HCT116 (cell line): Measurements from ENCODE around the gene TTC32. TPM values are rescaled to one million over a fixed set of nuclear protein-coding genes. Genes with fewer than 3 reads are reported as not detected.

ENCODE experiments used
- ATAC-seq: fragments of 200-7000 bp; cut with Tn5 transposase; 2 replicates; pipeline ENCODE4 v1.9.1; 2020; ENCODE audit warnings: mild to moderate bottlenecking, moderate library complexity
- BruUV-seq: library from RNA; stranded (reverse); fragments of 400-500 nt; replicated peaks from 2 replicates; lab custom pipeline; 2021; lab: Mats Ljungman, UMichigan
- CTCF ChIA-PET: fragments of 300-600 bp; sonication (Branson Sonifier 250); formaldehyde crosslinking; loops from one replicate; lab custom pipeline; 2021; ENCODE audit warnings: antibody characterized with exemption; lab: Charles Lee
- POLR2A ChIA-PET: fragments of 300-600, 350-600 bp; sonication (Branson Sonifier 250); formaldehyde crosslinking; loops from one replicate; lab custom pipeline; 2021; ENCODE audit warnings: antibody characterized with exemption; lab: Charles Lee
- RAD21 ChIA-PET, 2 experiments: fragments of 300-600 bp; sonication (Branson Sonifier 250); formaldehyde crosslinking; loops; one replicate each; lab custom pipeline; 2023; ENCODE audit warnings: low total read pairs in 2 of 2; ENCODE audit not compliant: uncharacterized antibody in 2 of 2, unreplicated experiment in 2 of 2, low non-redundant PET in 1 of 2; lab: Charles Lee
- DNase-seq: peaks from one replicate; pipeline ENCODE4 v3.0.0-alpha.2; 2010; ENCODE audit warnings: low read depth, low spot score
- H2AFZ ChIP-seq: fragments of 200-600 bp; shearing (Covaris generic), sonication (generic); 2 replicates; pipeline ENCODE4 v1.6.1; 2017; ENCODE audit warnings: low read depth, mixed run types, mixed read lengths, antibody characterized with exemption, low read length; ENCODE audit not compliant: poor library complexity, severe bottlenecking
- H3K27ac ChIP-seq: 2 replicates; pipeline ENCODE4 v1.5.1; 2012; ENCODE audit warnings: low read depth, low read length
- H3K27me3 ChIP-seq: fragments of 200-600 bp; sonication (generic); 2 replicates; pipeline ENCODE4 v1.6.1; 2016; ENCODE audit warnings: mixed run types, low read length, mixed read lengths; ENCODE audit not compliant: insufficient read depth
- H3K36me3 ChIP-seq, 2 experiments: fragments of 200-500 bp in 1 of 2; fragments of 200-600 bp in 1 of 2; sonication (Bioruptor generic) in 1 of 2; sonication (generic) in 1 of 2; 2 replicates each; pipeline versions ENCODE4 v1.5.1 to v1.6.1; 2014 to 2016; ENCODE audit warnings: low read length in 2 of 2, inconsistent platforms in 1 of 2, mixed read lengths in 1 of 2, mixed run types in 1 of 2; ENCODE audit not compliant: insufficient read depth in 2 of 2, control insufficient read depth in 1 of 2
- H3K4me1 ChIP-seq, 2 experiments: fragments of 200-600 bp in 1 of 2; sonication (generic) in 1 of 2; 2 replicates each; pipeline versions ENCODE4 v1.5.1 to v1.6.1; 2012 to 2017; ENCODE audit warnings: low read length in 2 of 2, inconsistent platforms in 1 of 2, mild to moderate bottlenecking in 1 of 2, mixed read lengths in 1 of 2, mixed run types in 1 of 2, moderate library complexity in 1 of 2; ENCODE audit not compliant: insufficient read depth in 2 of 2, control insufficient read depth in 1 of 2
- H3K4me2 ChIP-seq: fragments of 200-600 bp; sonication (generic); 2 replicates; pipeline ENCODE4 v1.6.1; 2017; ENCODE audit warnings: mixed run types, low read length, mixed read lengths
- H3K4me3 ChIP-seq, 2 experiments: fragments of 200-600 bp in 1 of 2; sonication (generic) in 1 of 2; replicated peaks in 1 of 2; 2 replicates each; pipeline ENCODE4 v1.5.1; 2011 to 2016; ENCODE audit warnings: low read length in 2 of 2, control low read depth in 1 of 2, low read depth in 1 of 2, mild to moderate bottlenecking in 1 of 2, mixed read lengths in 1 of 2, mixed run types in 1 of 2
- H3K79me2 ChIP-seq: fragments of 200-600 bp; sonication (generic); 2 replicates; pipeline ENCODE4 v1.6.1; 2017; ENCODE audit warnings: mild to moderate bottlenecking, mixed run types, low read length, moderate library complexity, mixed read lengths; ENCODE audit not compliant: insufficient read depth
- H3K9ac ChIP-seq: fragments of 200-600 bp; sonication (generic); 2 replicates; pipeline ENCODE4 v1.6.1; 2016; ENCODE audit warnings: low read length, mixed read lengths
- H3K9me2 ChIP-seq: fragments of 200-600 bp; sonication (generic), shearing (Covaris generic); 2 replicates; pipeline ENCODE4 v1.6.1; 2017; ENCODE audit warnings: mixed run types, mild to moderate bottlenecking, moderate library complexity; ENCODE audit not compliant: insufficient read depth
- H3K9me3 ChIP-seq, 2 experiments: fragments of 200-500 bp in 1 of 2; fragments of 200-600 bp in 1 of 2; sonication (Bioruptor generic) in 1 of 2; sonication (generic) in 1 of 2; 2 replicates each; pipeline ENCODE4 v1.6.1; 2014 to 2017; ENCODE audit warnings: low read length in 2 of 2, mixed read lengths in 2 of 2, inconsistent platforms in 1 of 2, low read depth in 1 of 2, mild to moderate bottlenecking in 1 of 2, mixed run types in 1 of 2, moderate library complexity in 1 of 2; ENCODE audit not compliant: control insufficient read depth in 1 of 2, insufficient read depth in 1 of 2
- H4K20me1 ChIP-seq: fragments of 200-600 bp; sonication (generic), shearing (Covaris generic); 2 replicates; pipeline ENCODE4 v1.6.1; 2017; ENCODE audit warnings: mixed run types, mild to moderate bottlenecking, moderate library complexity; ENCODE audit not compliant: insufficient read depth
- CBX3 ChIP-seq: IDR thresholded peaks from 2 replicates; pipeline ENCODE4 v1.6.1; 2012; ENCODE audit warnings: low read depth
- CEBPB ChIP-seq: IDR thresholded peaks from 2 replicates; pipeline ENCODE4 v1.6.1; 2012; ENCODE audit warnings: low read depth
- EGR1 ChIP-seq: IDR thresholded peaks from 2 replicates; pipeline ENCODE4 v1.6.1; 2012; ENCODE audit warnings: low read depth
- EZH2 ChIP-seq: fragments of 200-600 bp; sonication (generic); IDR thresholded peaks from 2 replicates; pipeline ENCODE4 v1.6.1; 2017; ENCODE audit warnings: antibody characterized with exemption, mixed run types
- EZH2phosphoT487 ChIP-seq: fragments of 200-600 bp; IDR thresholded peaks from 2 replicates; pipeline ENCODE4 v1.6.1; 2018; ENCODE audit warnings: antibody characterized with exemption, borderline replicate concordance
- MAX ChIP-seq: IDR thresholded peaks from 2 replicates; pipeline ENCODE4 v1.6.1; 2012
- SIN3A ChIP-seq: IDR thresholded peaks from 2 replicates; pipeline ENCODE4 v1.6.1; 2012; ENCODE audit warnings: low read depth
- SP1 ChIP-seq: IDR thresholded peaks from 2 replicates; pipeline ENCODE4 v1.6.1; 2012; ENCODE audit warnings: low read depth
- TCF7L2 ChIP-seq: IDR thresholded peaks from 2 replicates; pipeline ENCODE4 v1.7.0; 2011; ENCODE audit warnings: borderline replicate concordance, inconsistent platforms; ENCODE audit not compliant: insufficient read depth, insufficient read length; ENCODE audit errors: extremely low read depth
- YY1 ChIP-seq: IDR thresholded peaks from 2 replicates; pipeline ENCODE4 v1.6.1; 2011; ENCODE audit warnings: low read length, low read depth, moderate library complexity, mild to moderate bottlenecking; ENCODE audit not compliant: insufficient replicate concordance; ENCODE audit errors: extremely low read depth
- ZNF274 ChIP-seq: fragments of 200-500 bp; sonication (Bioruptor generic); IDR thresholded peaks from 2 replicates; pipeline ENCODE4 v1.6.1; 2014; ENCODE audit warnings: mild to moderate bottlenecking, low read depth, low read length, inconsistent platforms
- intact Hi-C: fragments of 100-400 bp; cut with micrococcal nuclease; formaldehyde crosslinking; loops from 2 replicates; pipeline ENCODE4 v1.10.0; 2022
- total RNA-seq: library from RNA; stranded (reverse); gene quantifications from one replicate; pipeline ENCODE4 v1.2.1, GENCODE V29; 2021; ENCODE audit not compliant: unreplicated experiment

Gene TTC32
- total RNA-seq, 1 experiment from 2014 or later, result 6.3 TPM

- no peak overlapping the region for H2AFZ ChIP-seq
- no peak overlapping the region for H3K27ac ChIP-seq
- H3K79me2 ChIP-seq, result no peaks in the 10 kb centered on the region
- H3K4me2 ChIP-seq, result no peak overlapping the region
- no peak overlapping the region for H3K9ac ChIP-seq
- POLR2A ChIA-PET, result no interaction called here
- no peaks in the 10 kb centered on the region for H3K36me3 ChIP-seq
- RAD21 ChIA-PET, result no interaction called here
- H3K9me2 ChIP-seq, result no peaks in the 10 kb centered on the region
- CTCF ChIA-PET, result no interaction called here
- no peaks in the 10 kb centered on the region for H4K20me1 ChIP-seq
- no TSS peak for BruUV-seq
- no peaks in the 10 kb centered on the region for H3K4me1 ChIP-seq
- H3K4me3 ChIP-seq, result no peak overlapping the region
- DNase-seq, result no peak
- intact Hi-C loops, result no loop called here
- H3K9me3 ChIP-seq, result no peaks in the 10 kb centered on the region
- no peak for ATAC-seq
- TF ChIP-seq YY1 (no peak), EGR1 (no peak), SP1 (no peak), CEBPB (no peak), CBX3 (no peak), EZH2phosphoT487 (no peak), TCF7L2 (no peak), MAX (no peak), SIN3A (no peak), ZNF274 (no peak), EZH2 (no peak)
- TF ChIP-seq, all 23 proteins: peak for 0
- H3K27me3 ChIP-seq, result peaks cover 4% of the 10 kb centered on the region; the same call in 1 of the 2 replicates
Measured at GRCh38 chr2:19854596-19855541, 46.9 kb downstream of the TTC32 start.
